A172 (cell line): Measurements from ENCODE around the gene SPOPL. TPM values are rescaled to one million over a fixed set of nuclear protein-coding genes. Genes with fewer than 3 reads are reported as not detected.

Experiments
- DNase-seq: peaks from one replicate; pipeline ENCODE4 v3.0.0-alpha.2; 2015; ENCODE audit warnings: low spot score
- total RNA-seq: library from RNA; depleted of rRNA; stranded (reverse); fragments of >200 nt; shearing (Covaris generic); gene quantifications from 2 replicates; pipeline ENCODE4 v1.2.3, GENCODE V29; 2014

Gene SPOPL
- total RNA-seq, 1 experiment from 2014 or later, result 30.9 TPM

DNA sequence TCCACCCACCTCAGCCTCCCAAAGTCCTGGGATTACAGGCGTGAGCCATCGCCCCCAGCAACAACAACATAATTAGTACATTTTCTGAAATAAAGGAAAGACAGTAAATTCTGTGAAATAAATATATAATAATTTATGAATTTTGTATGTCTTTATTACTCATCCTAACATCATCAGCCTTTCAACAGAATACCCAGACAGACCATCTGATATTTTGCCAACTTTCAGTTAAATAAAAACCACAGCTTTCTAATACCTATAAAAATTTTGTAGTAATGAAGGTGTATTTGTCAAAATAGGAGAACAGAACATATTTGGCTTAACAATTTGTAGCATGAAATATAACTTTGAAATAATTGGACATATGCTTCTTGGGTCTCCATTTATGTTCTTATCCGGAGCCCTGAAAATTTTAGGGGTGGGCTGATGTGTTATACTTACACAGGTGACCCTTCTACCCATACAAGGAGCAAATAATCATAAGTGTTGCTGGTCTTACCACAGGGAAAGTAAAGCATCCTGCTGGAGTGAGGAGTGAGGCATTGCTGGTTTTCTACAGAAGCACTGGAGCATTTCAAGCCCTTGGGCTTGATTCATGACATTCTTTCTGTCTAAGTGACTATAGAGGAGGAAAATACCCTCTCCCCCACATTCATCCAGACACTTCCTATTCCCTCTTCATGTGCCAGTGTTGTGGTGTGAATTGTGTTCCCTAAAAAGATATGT is 99.3 kb downstream of the SPOPL start:
- DNase-seq, result no peak

DNA sequence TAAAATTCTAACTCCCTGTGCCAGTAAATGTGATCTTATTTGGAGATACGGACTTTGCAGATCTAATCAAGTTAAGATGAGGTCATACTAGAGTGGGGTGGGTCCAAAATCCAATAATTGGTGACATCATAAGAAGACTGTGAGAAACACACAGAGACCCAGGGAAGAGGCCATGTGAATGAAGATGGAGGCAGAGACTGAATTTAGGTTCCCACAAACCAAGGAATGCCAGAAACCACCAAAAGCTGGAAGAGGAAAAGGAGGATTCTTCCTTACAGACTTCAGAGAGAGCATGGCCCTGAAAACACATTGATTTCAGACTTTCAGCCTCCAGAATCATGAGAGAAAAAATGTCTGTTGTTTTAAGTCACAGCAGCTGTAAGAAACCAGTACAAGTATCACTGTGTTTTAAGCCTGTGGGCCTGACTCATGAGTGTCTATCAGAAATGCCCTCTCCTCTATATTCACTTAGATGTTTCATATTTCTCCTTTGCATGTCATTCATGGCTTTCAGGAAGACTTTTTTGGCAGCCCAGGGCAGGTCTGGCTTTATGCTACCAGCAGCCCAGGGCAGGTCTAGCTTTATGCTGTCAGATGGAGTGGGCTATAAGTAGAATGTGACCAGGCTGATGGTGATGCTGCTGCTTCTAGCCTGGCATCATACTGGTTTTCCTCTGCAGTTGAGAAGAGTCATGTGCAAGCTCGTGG is 100.0 kb downstream of the SPOPL start:
- no peak for DNase-seq

DNA sequence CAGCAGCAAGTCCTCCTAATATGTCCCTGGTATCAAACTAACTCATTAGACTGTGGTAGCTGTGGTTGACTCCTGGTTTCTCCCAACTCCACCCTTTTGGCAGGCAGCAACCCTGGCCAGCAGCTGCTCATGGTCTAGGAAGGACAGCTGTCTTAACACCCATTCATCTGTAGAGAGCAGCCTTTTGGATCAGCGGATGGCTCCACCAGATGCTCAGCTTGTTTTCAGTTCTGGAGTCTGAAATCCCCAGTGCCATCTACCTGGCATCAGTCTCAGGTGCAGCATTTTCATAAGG is 100.5 kb downstream of the SPOPL start:
- DNase-seq, result no peak

DNA sequence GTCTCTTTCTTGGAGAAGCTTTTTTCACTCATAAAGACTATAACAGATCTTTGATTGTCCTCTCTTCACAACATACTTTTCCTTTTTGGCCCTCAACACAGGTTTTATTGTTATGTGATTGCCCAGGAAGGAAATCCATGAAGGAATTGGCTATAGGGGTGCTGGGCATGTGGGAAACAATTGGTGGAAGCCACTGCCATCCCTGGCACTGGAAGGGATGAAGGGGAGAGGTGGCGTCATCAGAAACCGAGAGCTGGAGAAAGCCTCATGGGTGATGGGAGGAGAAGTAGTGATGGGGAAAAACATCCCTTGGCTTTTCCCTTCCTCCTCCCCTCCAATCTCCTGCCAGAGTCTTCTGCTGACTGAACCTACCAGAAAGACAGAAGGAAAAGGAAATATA is 106.2 kb downstream of the SPOPL start:
- DNase-seq, result no peak

DNA sequence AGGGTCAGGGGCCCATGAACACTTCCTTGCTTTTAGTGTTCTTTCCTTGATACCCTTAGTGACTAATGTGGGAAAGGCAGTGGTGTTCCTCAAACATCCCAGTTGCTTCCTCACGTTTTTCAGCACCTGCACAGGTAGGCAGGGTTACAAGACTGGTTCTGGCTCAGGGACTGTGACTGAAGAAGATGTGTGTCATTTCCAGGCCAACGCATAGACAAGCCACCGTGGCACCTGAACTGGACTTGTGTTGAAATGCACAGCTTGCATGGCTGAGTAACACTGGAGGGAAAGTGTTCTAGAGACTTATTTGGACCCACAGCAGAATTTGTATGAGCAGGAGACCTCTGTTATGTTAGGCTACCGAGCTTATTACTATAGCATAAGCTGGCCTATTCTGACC is 107.9 kb downstream of the SPOPL start:
- no peak for DNase-seq

DNA sequence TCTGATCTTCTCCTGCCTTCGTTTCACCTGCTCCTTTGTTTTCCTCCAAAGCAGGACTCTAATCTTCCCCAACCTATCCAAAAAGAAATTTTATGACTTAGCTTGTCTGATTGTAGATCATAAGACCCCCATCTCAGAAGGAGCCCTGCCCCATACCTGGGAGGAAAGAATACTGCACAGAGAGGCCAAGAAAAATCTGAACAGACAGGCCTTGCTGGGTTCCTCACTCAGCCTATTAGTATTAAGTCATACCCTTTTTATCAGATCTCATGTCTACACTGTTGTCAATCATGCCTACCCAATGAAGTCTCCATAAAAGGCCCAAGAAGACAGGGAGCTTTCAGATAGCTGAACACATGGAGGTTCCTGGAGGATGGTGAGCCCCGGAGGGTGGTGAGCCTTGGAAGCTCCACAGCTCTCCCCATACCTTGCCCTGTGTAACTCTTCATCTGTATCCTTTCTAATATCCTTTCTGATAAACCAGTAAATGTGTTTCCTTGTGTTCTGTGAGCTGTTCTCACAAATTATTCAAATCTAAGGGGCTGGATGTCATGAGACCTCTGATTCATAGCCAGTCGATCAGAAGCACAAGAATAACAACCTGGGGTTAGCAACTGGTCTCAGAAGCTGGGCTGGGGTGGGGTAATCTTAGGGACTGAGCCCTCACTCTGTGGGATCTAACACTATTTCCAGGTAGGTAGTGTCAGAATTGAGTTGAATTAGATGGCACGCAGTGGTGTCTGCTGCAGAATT is 108.8 kb downstream of the SPOPL start:
- no peak for DNase-seq

DNA sequence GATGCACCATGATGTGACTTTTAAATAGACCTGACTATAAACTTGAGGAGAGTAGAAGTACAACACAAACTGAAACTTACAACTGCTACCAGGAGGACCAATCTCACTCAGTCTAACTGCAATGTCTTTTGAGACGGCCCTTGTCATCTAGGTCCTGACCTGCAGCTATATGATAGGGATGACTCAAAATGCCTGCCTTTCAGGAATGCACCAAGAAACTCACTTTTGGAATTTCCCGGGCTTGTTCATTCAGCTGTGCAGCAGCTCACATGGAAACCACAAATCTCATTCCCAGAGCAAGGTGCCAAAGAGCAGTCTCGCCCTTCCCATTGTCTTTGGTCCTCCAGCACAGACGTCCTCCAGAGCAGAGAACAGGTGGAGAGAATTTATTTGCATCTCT is 113.7 kb downstream of the SPOPL start:
- DNase-seq, result peak; percentile 96

DNA sequence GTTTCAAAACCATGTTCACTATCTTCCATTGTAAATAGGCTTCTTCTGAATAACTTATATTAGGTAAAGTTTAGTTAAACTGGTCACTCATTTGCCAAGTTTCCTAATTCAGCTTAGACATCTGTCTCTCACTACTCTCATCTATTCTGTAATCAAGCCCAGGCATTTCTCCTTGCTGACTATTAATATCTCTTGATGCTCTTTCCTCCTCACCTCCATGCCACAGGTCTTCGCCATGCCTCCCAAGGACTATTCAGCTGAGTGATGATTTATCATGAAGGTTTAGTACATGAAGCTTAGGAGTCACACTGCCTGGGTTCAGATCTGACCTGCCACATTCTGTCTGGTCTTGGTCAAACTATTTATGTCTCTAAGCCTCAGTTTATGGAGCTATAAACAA is 115.5 kb downstream of the SPOPL start:
- DNase-seq, result no peak

DNA sequence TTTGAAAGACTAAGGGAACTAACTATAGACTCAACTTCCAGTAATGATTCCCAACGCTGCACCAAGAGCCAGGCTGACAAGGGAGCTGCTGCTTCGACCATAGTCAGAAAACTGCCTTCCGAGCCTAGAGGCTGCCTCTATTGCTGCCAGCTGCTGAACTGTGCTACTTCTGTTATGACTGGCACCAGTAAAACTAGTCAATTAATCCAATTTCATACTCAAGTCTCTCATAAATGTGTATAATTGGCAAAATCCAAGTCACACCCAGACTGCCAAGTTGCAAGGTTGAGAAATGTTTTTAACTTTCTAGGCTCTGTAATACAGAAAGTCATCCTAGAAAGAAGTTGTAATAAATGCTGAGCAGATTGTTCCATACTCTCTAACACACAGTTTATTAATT is 117.4 kb downstream of the SPOPL start:
- DNase-seq, result no peak

DNA sequence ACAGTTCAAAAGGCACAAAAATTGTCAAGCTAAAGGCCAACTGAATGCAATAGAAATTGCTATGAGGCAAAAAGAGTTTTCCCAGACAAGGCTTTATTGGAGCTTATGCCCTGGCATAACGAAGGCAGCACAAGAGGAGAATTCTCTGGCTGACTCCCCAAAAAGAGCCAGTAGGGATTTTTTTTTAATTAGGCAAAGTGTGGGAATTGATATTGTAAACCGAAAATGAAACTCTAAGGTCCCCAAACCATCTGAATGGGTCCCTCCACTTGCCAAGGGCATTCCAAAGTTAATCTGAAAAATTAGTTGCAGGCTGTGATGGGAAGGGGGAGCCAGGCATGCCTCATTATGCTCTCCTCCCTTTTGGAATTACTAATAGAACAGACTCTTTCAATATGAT is 118.9 kb downstream of the SPOPL start:
- DNase-seq, result no peak

DNA sequence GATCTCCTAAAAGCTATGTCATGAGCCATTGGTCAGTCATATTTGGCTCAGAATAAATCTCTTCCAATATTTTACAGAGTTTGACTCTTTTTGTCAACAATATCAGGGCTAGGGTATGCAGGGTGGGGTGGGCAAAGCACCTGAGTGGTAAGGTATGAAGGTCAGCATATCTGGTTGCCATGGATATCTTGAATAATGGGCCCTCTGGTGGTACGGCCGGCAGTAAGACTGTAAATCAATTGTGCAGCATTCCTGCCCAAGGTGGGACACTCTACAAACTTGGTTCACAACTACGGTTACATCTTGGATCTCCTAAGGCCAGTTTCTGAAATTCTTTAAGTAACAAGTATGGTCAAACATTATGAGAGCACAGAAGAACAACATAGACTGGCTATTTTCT is 119.6 kb downstream of the SPOPL start:
- DNase-seq, result no peak

DNA sequence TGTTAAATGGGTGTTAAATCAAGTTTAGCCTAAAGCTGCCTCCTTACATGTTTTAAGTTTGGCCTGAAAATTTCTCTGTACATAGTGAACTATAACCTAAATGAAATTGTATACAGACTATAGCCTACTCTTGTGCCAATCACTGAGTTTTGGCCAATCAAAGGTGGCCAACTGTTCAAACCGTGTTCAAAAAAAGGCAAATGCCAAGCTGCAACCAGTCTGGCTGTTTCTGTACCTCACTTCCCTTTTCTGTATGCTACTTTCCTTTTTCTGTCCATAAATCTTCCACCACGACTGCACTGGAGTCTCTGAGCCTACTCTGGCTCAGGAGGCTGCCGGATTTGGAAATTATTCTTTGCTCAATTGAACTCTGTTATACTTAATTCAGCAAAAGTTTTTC is 121.0 kb downstream of the SPOPL start:
- DNase-seq, result no peak
